Dermis blood vessel endothelial cell (primary cell): ENCODE measurements around the gene FBXO11. TPM values are rescaled to one million over a fixed set of nuclear protein-coding genes. Genes with fewer than 3 reads are reported as not detected.

Source experiments
- total RNA-seq: library from RNA; depleted of rRNA; stranded (reverse); fragments of >200 nt; gene quantifications from 2 replicates; pipeline ENCODE4 v1.2.3, GENCODE V29; 2014

FBXO11 gene
- total RNA-seq, 1 donor from 2014 or later = 55.1 TPM

Other genes with a start within 250 kb of the FBXO11 start
- 50.7 and 53.0 TPM in 2 replicates for gene MSH6, start 123.4 kb downstream of the FBXO11 start, total RNA-seq